ENCODE results near the gene IFI44. TPM values are rescaled to one million over a fixed set of nuclear protein-coding genes. Genes with fewer than 3 reads are reported as not detected.

IFI44 gene
- total RNA-seq, 1 donor from 2014 or later = not detected

- H3K9me3 ChIP-seq (ENCODE audit: low read depth) = no peaks in the 10 kb centered on the region
- H3K79me2 ChIP-seq (ENCODE audit: low read depth) = no peaks in the 10 kb centered on the region
- no peak overlapping the region for H3K4me3 ChIP-seq
- DNase-seq (ENCODE audit: low spot score) = no peak
- no peaks in the 10 kb centered on the region for H3K27me3 Mint-ChIP-seq (ENCODE audit: insufficient read depth, low read depth)
- no peak overlapping the region for H3K27ac ChIP-seq
- no peaks in the 10 kb centered on the region for H3K4me1 Mint-ChIP-seq
- H3K4me2 ChIP-seq = no peak overlapping the region
- TF ChIP-seq EZH2phosphoT487 (IDR thresholded peaks at IDR 0.05) (no peak), CTCF (IDR thresholded peaks at IDR 0.05) (no peak), EZH2 (IDR thresholded peaks at IDR 0.05) (no peak)
- no peaks in the 10 kb centered on the region for H3K4me1 ChIP-seq
- H4K20me1 ChIP-seq (ENCODE audit: low read depth) = no peaks in the 10 kb centered on the region
- no peak overlapping the region for H3K4me3 Mint-ChIP-seq
- H3K36me3 ChIP-seq = no peaks in the 10 kb centered on the region
- H3K9me3 Mint-ChIP-seq = no peaks in the 10 kb centered on the region
- H2AFZ ChIP-seq (replicated peaks) = no peak overlapping the region
- no peak overlapping the region for H3K27ac Mint-ChIP-seq
- H3K9ac ChIP-seq = no peak overlapping the region
- H3F3A ChIP-seq (ENCODE audit: low read depth) = no peaks in the 10 kb centered on the region
- H3K36me3 Mint-ChIP-seq = no peaks in the 10 kb centered on the region
- peaks cover 50% of the 10 kb centered on the region for H3K27me3 ChIP-seq
Observed at GRCh38 chr1:78664763-78665162, 15.1 kb downstream of the IFI44 start.

GRCh38 chr1:78665809-78666208 is 16.2 kb downstream of the IFI44 start:
- peaks cover 50% of the 10 kb centered on the region for H3K27me3 ChIP-seq
- no peaks in the 10 kb centered on the region for H4K20me1 ChIP-seq (ENCODE audit: low read depth)
- H3K9ac ChIP-seq = no peak overlapping the region
- no peak overlapping the region for H3K4me3 ChIP-seq
- H3K4me3 Mint-ChIP-seq = no peak overlapping the region
- H3K27ac ChIP-seq = no peak overlapping the region
- no peak for TF ChIP-seq EZH2 (IDR thresholded peaks at IDR 0.05)
- TF ChIP-seq EZH2phosphoT487 (IDR thresholded peaks at IDR 0.05) = no peak
- TF ChIP-seq CTCF (IDR thresholded peaks at IDR 0.05) = no peak
- H3K9me3 Mint-ChIP-seq = no peaks in the 10 kb centered on the region
- DNase-seq (ENCODE audit: low spot score) = no peak
- H3K9me3 ChIP-seq (ENCODE audit: low read depth) = no peaks in the 10 kb centered on the region
- no peaks in the 10 kb centered on the region for H3K36me3 ChIP-seq
- no peaks in the 10 kb centered on the region for H3K4me1 Mint-ChIP-seq
- H3K4me2 ChIP-seq = no peak overlapping the region
- no peaks in the 10 kb centered on the region for H3K27me3 Mint-ChIP-seq (ENCODE audit: insufficient read depth, low read depth)
- H2AFZ ChIP-seq (replicated peaks) = no peak overlapping the region
- no peaks in the 10 kb centered on the region for H3K79me2 ChIP-seq (ENCODE audit: low read depth)
- no peaks in the 10 kb centered on the region for H3F3A ChIP-seq (ENCODE audit: low read depth)
- no peak overlapping the region for H3K27ac Mint-ChIP-seq
- no peaks in the 10 kb centered on the region for H3K4me1 ChIP-seq
- no peaks in the 10 kb centered on the region for H3K36me3 Mint-ChIP-seq

GRCh38 chr1:78667939-78668338 is 18.3 kb downstream of the IFI44 start:
- H3K4me3 ChIP-seq = no peak overlapping the region
- no peaks in the 10 kb centered on the region for H3K27me3 Mint-ChIP-seq (ENCODE audit: insufficient read depth, low read depth)
- no peaks in the 10 kb centered on the region for H3K36me3 Mint-ChIP-seq

More at GRCh38 chr1:78667939-78668338, 18.3 kb downstream of the IFI44 start:
- Histone ChIP-seq H3K79me2 (ENCODE audit: low read depth) (no peaks in the 10 kb centered on the region), H3K4me2 (no peak overlapping the region), H2AFZ (replicated peaks) (no peak overlapping the region), H3K36me3 (no peaks in the 10 kb centered on the region), H3K9me3 (ENCODE audit: low read depth) (no peaks in the 10 kb centered on the region), H3K9ac (no peak overlapping the region), H3F3A (ENCODE audit: low read depth) (no peaks in the 10 kb centered on the region), H3K27me3 (peaks cover 32% of the 10 kb centered on the region), H3K27ac (no peak overlapping the region), H3K4me1 (no peaks in the 10 kb centered on the region), H4K20me1 (ENCODE audit: low read depth) (no peaks in the 10 kb centered on the region)
- H3K9me3 Mint-ChIP-seq = no peaks in the 10 kb centered on the region
- TF ChIP-seq EZH2 (IDR thresholded peaks at IDR 0.05) (no peak), EZH2phosphoT487 (IDR thresholded peaks at IDR 0.05) (no peak), CTCF (IDR thresholded peaks at IDR 0.05) (no peak)
- DNase-seq (ENCODE audit: low spot score) = no peak
- no peak overlapping the region for H3K4me3 Mint-ChIP-seq
- no peaks in the 10 kb centered on the region for H3K4me1 Mint-ChIP-seq
- H3K27ac Mint-ChIP-seq = no peak overlapping the region

Data from neural progenitor cell (in vitro differentiated cells).